K562 (cell line): Measurements from ENCODE around the gene TMCO2. TPM values are rescaled to one million over a fixed set of nuclear protein-coding genes. Genes with fewer than 3 reads are reported as not detected.

ENCODE experiments used
- ATF1 ChIP-seq, 2 experiments: fragments of 450-650 bp in 1 of 2; IDR thresholded peaks; 2 replicates each; pipeline ENCODE4 v1.6.1; 2016; ENCODE audit warnings: missing compliant biosample characterization in 1 of 2, missing genetic modification characterization in 1 of 2
- C11orf30 ChIP-seq: fragments of 450-650 bp; IDR thresholded peaks from 2 replicates; pipeline ENCODE4 v1.6.1; 2016; ENCODE audit warnings: low read depth, mild to moderate bottlenecking
- CBX8 ChIP-seq: fragments of 200-600 bp; sonication (generic); IDR thresholded peaks from 2 replicates; pipeline ENCODE4 v1.6.1; 2012; ENCODE audit warnings: borderline replicate concordance, mixed run types, low read depth, mild to moderate bottlenecking, moderate library complexity, mixed read lengths, low read length, control low read depth, inconsistent platforms; ENCODE audit not compliant: poor library complexity, severe bottlenecking; ENCODE audit errors: extremely low read depth
- CEBPZ ChIP-seq: fragments of 150-350 bp; IDR thresholded peaks from 2 replicates; pipeline ENCODE4 v1.6.1; 2014; ENCODE audit warnings: low read depth, mild to moderate bottlenecking, low read length, borderline replicate concordance
- DNMT1 ChIP-seq: fragments of 450-650 bp; IDR thresholded peaks from 2 replicates; pipeline ENCODE4 v1.6.1; 2016; ENCODE audit warnings: antibody characterized with exemption, mild to moderate bottlenecking
- ELF1 ChIP-seq: fragments of 200-800 bp; sonication (Bioruptor generic); IDR thresholded peaks from 2 replicates; pipeline ENCODE4 v1.6.1; 2016; ENCODE audit warnings: missing genetic modification characterization, missing compliant biosample characterization
- FOXA3 ChIP-seq, 2 experiments: fragments of 450-650 bp in 1 of 2; sonication (generic) in 1 of 2; formaldehyde crosslinking; IDR thresholded peaks in 1 of 2; conservative IDR thresholded peaks in 1 of 2; 2 replicates each; pipeline versions ENCODE4 v1.4.0 to v1.8.0; 2020 to 2022; ENCODE audit warnings: mild to moderate bottlenecking in 2 of 2, missing genetic modification reagents in 1 of 2
- HDAC2 ChIP-seq: fragments of 450-650 bp; IDR thresholded peaks from 2 replicates; pipeline ENCODE4 v1.6.1; 2016; ENCODE audit warnings: mild to moderate bottlenecking
- MAFK ChIP-seq: IDR thresholded peaks from 2 replicates; pipeline ENCODE4 v1.6.1; 2011; ENCODE audit warnings: low read length, improper control_type of control experiment
- MECOM ChIP-seq: fragments of 250-450 bp; sonication (Bioruptor Pico); IDR thresholded peaks from 2 replicates; pipeline ENCODE4 v1.8.0; 2022; ENCODE audit warnings: inconsistent platforms
- NR4A1 ChIP-seq, 2 experiments: fragments of 250-450 bp in 1 of 2; fragments of 450-650 bp in 1 of 2; sonication (Bioruptor Pico) in 1 of 2; IDR thresholded peaks; 2 replicates each; pipeline versions ENCODE4 v1.4.0 to v1.6.1; 2016 to 2020; ENCODE audit warnings: mild to moderate bottlenecking in 2 of 2, missing compliant biosample characterization in 1 of 2, missing genetic modification characterization in 1 of 2, moderate library complexity in 1 of 2
- PHF20 ChIP-seq: fragments of 450-650 bp; IDR thresholded peaks from 2 replicates; pipeline ENCODE4 v1.6.1; 2018; ENCODE audit not compliant: partially characterized antibody
- SMARCA4 ChIP-seq: fragments of 450-650 bp; IDR thresholded peaks from 2 replicates; pipeline ENCODE4 v1.6.1; 2016
- STAT5B ChIP-seq: fragments of 250-450 bp; sonication (Bioruptor Pico); IDR thresholded peaks from 2 replicates; pipeline ENCODE4 v1.8.0; 2021; ENCODE audit warnings: mild to moderate bottlenecking, inconsistent platforms
- TBP ChIP-seq: optimal IDR thresholded peaks from 2 replicates; pipeline ENCODE3; 2011; ENCODE audit warnings: low read depth, low read length, improper control_type of control experiment
- ZNF24 ChIP-seq: fragments of 450-650 bp; IDR thresholded peaks from 2 replicates; pipeline ENCODE4 v1.6.1; 2016
- ZNF316 ChIP-seq: fragments of 450-650 bp; IDR thresholded peaks from 2 replicates; pipeline ENCODE4 v1.6.1; 2016
- polyA plus RNA-seq, 8 experiments: library from polyadenylated mRNA; depleted of rRNA in 4 of 8; stranded (reverse) in 5 of 8; unstranded in 3 of 8; fragments of >200 nt; fragmentation: Nextera tagmentation in 2 of 8; fragmentation: Illumina TruSeq in 1 of 8; extraction: Ambion mirVana in 2 of 8; extraction: Trizol in 1 of 8; gene quantifications; 2 replicates each; pipeline versions ENCODE4 v1.2.1 to v1.2.3, GENCODE V29; 2011 to 2014; ENCODE audit warnings: inconsistent platforms in 1 of 8, missing spikeins in 1 of 8
- total RNA-seq, 7 experiments: library from RNA; depleted of rRNA in 6 of 7; stranded (reverse); fragments of >200 nt in 6 of 7; fragmentation: Illumina TruSeq in 2 of 7; extraction: Trizol in 2 of 7; gene quantifications; 2 replicates each; pipeline versions ENCODE4 v1.2.1 to v1.2.3, GENCODE V29; 2011 to 2021; ENCODE audit warnings: low replicate concordance in 1 of 7
- TF ChIP-seq, protein P1 (sequence below): fragments of 200-800 bp; sonication (Bioruptor generic); IDR thresholded peaks from 2 replicates; pipeline ENCODE4 v1.6.1; 2017; ENCODE audit warnings: missing genetic modification characterization, missing compliant biosample characterization

Gene TMCO2
- total and polyA plus RNA-seq, 9 of the 15 experiments (the other 6 are each of a cell fraction or from before 2014, with no cell fraction given) = not detected

DNA sequence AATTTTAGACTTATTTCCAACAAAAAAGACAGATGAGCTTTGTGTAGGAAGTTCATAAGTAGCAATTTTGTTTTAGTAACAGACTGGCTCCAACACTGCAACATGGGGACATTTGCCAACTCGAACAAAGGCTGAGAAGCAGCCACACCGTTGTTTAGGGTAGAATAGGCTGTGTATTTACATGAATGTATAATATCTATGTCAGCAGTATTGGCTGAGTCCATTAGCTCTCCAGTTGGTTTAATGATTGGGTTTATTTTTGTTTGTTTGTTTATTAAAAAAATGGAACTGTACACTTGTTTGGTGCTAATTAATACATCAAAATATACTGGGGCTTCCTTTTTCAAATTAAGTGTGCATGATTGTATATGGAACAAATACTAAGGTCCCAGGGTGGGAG is 7.3 kb upstream of the TMCO2 start (continued):
- TF ChIP-seq DNMT1 (no peak), MAFK (peak; percentile 43), C11orf30 (peak; percentile 40), CBX8 (no peak), HDAC2 (no peak), ATF1 (CRISPR knock-in tag; IDR thresholded peaks at IDR 0.05) (no peak), ATF1 (tag; IDR thresholded peaks at IDR 0.05) (no peak), PHF20 (no peak), STAT5B (CRISPR knock-in tag) (no peak), CEBPZ (no peak), ELF1 (tag) (no peak), ZNF316 (peak; percentile 70), NR4A1 (CRISPR knock-in tag; IDR thresholded peaks at IDR 0.05) (no peak), NR4A1 (tag; IDR thresholded peaks at IDR 0.05) (no peak), TBP (no peak), SMARCA4 (no peak), MECOM (no peak), ZNF24 (no peak), FOXA3 (CRISPR knock-in tag; conservative IDR thresholded peaks at IDR 0.05 in 1 of 2, IDR thresholded peaks at IDR 0.05 in 1 of 2) (no peak)
- TF ChIP-seq, protein P1, sequence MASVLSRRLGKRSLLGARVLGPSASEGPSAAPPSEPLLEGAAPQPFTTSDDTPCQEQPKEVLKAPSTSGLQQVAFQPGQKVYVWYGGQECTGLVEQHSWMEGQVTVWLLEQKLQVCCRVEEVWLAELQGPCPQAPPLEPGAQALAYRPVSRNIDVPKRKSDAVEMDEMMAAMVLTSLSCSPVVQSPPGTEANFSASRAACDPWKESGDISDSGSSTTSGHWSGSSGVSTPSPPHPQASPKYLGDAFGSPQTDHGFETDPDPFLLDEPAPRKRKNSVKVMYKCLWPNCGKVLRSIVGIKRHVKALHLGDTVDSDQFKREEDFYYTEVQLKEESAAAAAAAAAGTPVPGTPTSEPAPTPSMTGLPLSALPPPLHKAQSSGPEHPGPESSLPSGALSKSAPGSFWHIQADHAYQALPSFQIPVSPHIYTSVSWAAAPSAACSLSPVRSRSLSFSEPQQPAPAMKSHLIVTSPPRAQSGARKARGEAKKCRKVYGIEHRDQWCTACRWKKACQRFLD (CRISPR knock-in tag) = no peak
